Activated CD4-positive, CD25-positive, alpha-beta regulatory T cell treated with anti-CD3 and anti-CD28 coated beads, Interleukin-2, amount 50 U/mL, for 72 hours (primary cell): ENCODE data around the gene CDH4.
"Not testable (repeated sequence)": the region's sequence is repeated elsewhere in the genome, so short reads cannot be mapped to it uniquely, and the experiment has no call there.

Source experiments
- DNase-seq: peaks from one replicate; pipeline ENCODE4 v3.0.0; 2021

CDH4 gene

DNA sequence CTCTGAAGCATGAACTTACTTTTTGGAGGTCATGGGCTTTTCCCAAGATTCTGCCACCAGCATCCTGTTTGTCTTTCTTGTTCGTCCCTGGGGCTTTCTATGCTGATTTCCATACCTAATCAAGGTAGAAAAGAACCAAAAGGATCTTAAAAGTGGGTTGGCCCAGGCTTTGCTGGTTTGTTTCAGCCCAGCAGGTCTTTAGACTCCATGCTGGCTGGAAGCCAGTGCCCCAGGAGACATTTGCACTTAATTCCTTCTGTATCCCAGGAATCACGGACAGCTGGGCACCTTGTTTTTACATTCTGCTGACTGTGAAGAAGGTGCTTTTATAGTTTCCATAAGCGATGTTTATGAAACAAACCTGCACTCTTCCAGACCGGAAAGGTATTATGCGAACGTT, 195.9 kb downstream of the CDH4 start:
- no peak for DNase-seq

- DNase-seq: no peak
Measured at GRCh38 chr20:61448386-61448785, 196.3 kb downstream of the CDH4 start.

GRCh38 chr20:61449057-61449609, 197.1 kb downstream of the CDH4 start:
- no peak for DNase-seq

- DNase-seq: no peak
Measured at GRCh38 chr20:61449916-61450315, 197.9 kb downstream of the CDH4 start.

- no peak for DNase-seq
Measured at GRCh38 chr20:61450549-61450948, 198.5 kb downstream of the CDH4 start.

GRCh38 chr20:61451009-61451408, 198.9 kb downstream of the CDH4 start:
- DNase-seq: no peak

DNA sequence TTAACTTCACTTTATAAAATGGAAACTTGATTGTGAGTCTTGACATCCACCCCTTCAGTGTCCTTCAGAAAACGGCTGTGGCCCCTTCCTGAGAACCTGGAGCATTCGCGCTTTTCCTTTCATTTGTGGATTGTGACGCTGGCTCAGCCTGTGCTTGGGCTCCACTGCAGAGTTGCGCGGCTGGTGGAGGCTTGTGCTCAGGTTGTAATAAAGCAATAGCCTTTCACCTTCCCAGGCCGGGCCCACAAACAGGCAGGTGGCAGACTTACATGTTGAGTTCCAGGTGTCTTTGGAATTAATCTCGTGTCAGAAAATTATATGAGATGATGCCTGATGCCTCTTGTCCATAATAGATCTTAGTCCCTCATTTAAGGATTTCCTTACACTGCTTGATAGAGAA, 199.9 kb downstream of the CDH4 start:
- DNase-seq: no peak

GRCh38 chr20:61453219-61453618, 201.2 kb downstream of the CDH4 start:
- no peak for DNase-seq

GRCh38 chr20:61453623-61454022, 201.6 kb downstream of the CDH4 start:
- not testable (repeated sequence) for DNase-seq

DNA sequence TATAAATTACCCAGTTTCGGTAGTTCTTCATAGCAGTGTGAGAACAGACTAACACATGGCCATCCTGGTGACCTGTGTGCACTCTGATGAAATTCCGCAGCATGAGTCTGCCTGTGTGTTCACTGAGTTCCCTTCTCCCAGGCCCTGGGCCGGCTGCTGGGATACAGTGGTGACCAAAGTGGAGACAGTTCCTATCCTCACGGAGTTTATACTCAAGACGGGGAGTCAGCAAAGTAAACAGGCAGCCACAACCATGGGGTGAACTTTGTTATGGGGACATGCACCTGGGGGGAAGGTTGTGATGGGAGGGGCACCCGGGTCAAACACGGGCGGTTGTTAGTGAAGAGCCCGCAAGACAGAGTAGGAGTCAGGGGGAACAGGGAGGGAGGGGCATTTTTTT, 202.0 kb downstream of the CDH4 start:
- no peak for DNase-seq

GRCh38 chr20:61455508-61456215, 203.6 kb downstream of the CDH4 start:
- DNase-seq: no peak

GRCh38 chr20:61457725-61458124, 205.7 kb downstream of the CDH4 start:
- no peak for DNase-seq

GRCh38 chr20:61458146-61458746, 206.2 kb downstream of the CDH4 start:
- no peak for DNase-seq

GRCh38 chr20:61459266-61459665, 207.2 kb downstream of the CDH4 start:
- DNase-seq: no peak

- DNase-seq: no peak
Measured at GRCh38 chr20:61459705-61460104, 207.6 kb downstream of the CDH4 start.

- DNase-seq: no peak
Measured at GRCh38 chr20:61460261-61461052, 208.4 kb downstream of the CDH4 start.

GRCh38 chr20:61461461-61461860, 209.4 kb downstream of the CDH4 start:
- DNase-seq: no peak

DNA sequence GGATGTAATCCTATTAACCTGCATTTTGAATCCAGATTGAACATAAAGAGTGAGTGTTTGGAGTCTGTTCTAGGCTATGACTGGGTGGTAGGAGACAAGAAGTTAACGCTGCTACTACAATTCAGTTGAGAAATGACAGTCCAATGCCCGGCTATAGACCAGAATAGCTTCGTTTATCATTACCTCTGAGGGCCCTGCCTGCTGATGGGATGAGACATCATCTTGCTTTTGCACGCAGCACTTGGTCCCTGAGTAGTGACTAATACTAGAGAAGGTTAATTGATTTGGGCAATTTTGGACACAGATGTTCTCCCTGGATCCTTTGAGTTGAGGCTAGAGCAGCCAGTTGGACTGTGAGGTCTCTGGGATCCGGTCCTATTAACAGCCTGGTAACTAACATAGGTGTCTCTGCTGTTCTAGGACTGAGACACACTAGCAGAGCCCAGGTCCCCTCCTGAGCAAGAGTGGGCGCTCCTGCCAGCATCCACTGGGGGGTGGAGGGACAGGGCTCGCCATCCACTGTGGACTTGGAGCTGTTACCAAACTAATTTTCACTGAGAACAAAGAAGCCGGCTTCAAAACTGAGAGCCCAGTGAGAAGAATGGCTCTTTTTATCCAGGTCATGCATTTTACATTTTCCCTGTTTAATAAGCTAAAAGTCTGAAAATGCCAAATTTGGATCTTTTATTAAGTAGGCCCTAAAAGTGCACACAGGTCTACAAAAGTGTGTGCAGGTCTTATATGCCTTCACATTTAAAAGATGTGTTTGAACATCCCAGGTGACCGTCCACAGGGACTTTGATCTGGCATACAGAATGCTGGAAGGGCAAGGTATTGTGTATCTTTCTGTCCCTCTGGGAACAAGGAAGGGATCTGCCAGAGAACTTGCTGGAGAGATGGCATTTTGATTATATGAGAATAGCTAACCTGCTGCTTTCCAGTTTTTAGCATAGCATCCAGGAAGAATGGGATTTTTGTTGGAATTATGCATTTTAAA, 212.5 kb downstream of the CDH4 start:
- no peak for DNase-seq

DNA sequence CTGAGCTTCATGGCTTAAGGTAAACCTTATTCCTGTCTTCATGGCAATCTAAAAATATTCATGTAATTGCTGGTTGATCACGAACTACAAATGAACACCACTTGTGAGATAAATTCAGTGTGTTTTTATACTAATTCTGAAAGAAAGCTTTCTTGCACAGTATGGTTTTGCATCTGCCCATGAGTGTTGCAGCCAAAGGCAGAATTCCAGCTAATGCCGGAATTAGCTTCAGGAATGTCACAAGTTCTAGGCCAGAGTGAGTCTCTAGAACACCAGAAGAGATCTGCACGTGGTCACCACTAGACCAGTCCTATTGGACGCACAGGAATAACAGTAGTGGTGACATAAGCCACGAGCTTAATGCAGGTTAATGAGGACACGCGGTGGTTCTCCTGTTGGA, 223.7 kb downstream of the CDH4 start:
- no peak for DNase-seq

GRCh38 chr20:61476956-61477355, 224.9 kb downstream of the CDH4 start:
- no peak for DNase-seq

DNA sequence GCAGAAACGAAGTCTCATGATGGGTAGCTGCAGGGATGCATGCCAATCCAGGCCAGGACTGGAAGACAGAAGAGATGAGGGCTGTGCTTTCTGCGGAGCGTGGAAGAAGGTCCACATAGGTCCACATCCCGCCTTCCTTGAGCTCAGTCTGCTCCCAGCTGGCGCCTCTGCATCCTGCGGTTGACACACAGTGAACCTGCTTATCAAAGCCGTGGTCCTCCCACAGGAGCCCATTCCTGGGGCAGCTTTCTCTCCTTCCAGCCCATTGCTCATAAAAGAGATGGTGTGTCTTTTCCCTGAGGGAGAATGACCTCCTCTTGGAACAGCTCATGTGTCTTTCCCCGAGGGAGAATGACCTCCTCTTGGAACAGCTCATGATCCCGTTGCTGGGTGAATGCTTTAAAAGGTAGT, 225.4 kb downstream of the CDH4 start:
- DNase-seq: no peak

DNA sequence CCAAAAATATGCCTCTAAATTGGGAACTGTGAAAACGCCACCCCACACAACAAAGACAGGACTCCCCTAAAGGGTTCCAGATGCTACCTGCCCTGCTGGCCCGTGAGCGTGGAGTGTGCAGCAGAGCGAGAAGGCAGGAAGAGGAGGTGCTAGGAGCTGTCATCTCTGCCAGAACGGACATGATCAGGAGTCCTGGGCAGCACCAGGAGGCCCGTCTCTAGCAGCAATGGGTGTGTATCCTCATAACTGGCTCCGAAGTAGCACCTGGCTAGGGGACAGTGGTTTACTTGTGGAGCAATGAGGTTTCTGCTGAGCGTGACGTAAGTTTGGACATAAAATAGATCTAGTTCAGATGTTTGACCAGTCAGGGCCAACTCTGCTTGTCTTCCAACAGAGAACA, 226.0 kb downstream of the CDH4 start:
- no peak for DNase-seq
